Fibroblast of lung (primary cell): ENCODE measurements around the gene ECHS1.

Source experiments
- CTCF ChIP-seq, 2 donors: IDR thresholded peaks in 1 of 2; conservative IDR thresholded peaks in 1 of 2; 1 replicate in 1 of 2; 2 replicates in 1 of 2; pipeline ENCODE4 v1.5.1; 2011 to 2012; ENCODE audit warnings: low read length in 2 of 2, control low read depth in 1 of 2, inconsistent platforms in 1 of 2, low read depth in 1 of 2, mild to moderate bottlenecking in 1 of 2
- EZH2 ChIP-seq: IDR thresholded peaks from 2 replicates; pipeline ENCODE4 v1.5.1; 2012; ENCODE audit warnings: low read length, control low read depth, mild to moderate bottlenecking; ENCODE audit errors: missing control alignments

DNA sequence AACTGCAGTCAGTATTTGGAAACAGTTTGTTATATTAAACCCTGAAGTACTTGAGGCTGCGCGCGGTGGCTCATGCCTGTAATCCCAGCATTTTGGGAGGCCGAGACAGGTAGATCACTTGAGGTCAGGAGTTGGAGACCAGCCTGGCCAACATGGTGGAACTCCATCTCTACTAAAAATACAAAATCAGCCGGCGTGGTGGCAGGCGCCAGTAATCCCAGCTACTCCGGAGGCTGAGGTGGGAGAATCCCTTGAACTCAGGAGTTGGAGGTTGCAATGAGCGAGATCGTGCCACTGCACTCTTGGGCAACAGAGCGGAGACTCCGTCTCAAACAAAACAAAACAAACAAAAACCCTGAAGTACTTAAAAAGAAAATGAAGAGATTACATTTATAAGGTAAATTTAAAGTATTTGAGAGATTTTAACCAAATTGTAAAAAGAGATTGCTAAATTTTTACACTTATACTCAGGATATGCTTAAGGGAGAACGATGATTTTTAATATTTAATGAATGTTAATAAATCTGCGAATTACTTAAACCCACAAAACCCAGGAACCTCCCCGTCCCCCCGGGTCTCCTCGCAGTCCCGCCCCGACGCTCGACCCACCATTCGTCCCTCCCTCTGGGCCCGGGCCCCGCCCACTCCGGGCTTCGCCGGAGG, 20.4 kb upstream of the ECHS1 start:
- TF ChIP-seq CTCF (conservative IDR thresholded peaks at IDR 0.05 in 1 of 2, IDR thresholded peaks at IDR 0.05 in 1 of 2; ENCODE audit: low read depth in 1 of 2, low read length in 2 of 2) (no peak), EZH2 (no peak)
